ENCODE measurements around the gene TXNL1.

GRCh38 chr18:56678836-56679565 is 40.6 kb upstream of the TXNL1 start:
- TF ChIP-seq EZH2 (IDR thresholded peaks at IDR 0.05; ENCODE audit: insufficient read depth, poor library complexity, severe bottlenecking) = no peak
- TF ChIP-seq EZH2phosphoT487 (IDR thresholded peaks at IDR 0.05; ENCODE audit: insufficient read depth, low read depth) = no peak
